HCT116 (cell line): ENCODE results near the gene ANKLE1. TPM values are rescaled to one million over a fixed set of nuclear protein-coding genes. Genes with fewer than 3 reads are reported as not detected.

Experiments used
- ATAC-seq: fragments of 200-7000 bp; cut with Tn5 transposase; 2 replicates; pipeline ENCODE4 v1.9.1; 2020; ENCODE audit warnings: mild to moderate bottlenecking, moderate library complexity
- BruUV-seq: library from RNA; stranded (reverse); fragments of 400-500 nt; replicated peaks from 2 replicates; lab custom pipeline; 2021; lab: Mats Ljungman, UMichigan
- CTCF ChIA-PET: fragments of 300-600 bp; sonication (Branson Sonifier 250); formaldehyde crosslinking; loops from one replicate; lab custom pipeline; 2021; ENCODE audit warnings: antibody characterized with exemption; lab: Charles Lee
- POLR2A ChIA-PET: fragments of 300-600, 350-600 bp; sonication (Branson Sonifier 250); formaldehyde crosslinking; loops from one replicate; lab custom pipeline; 2021; ENCODE audit warnings: antibody characterized with exemption; lab: Charles Lee
- RAD21 ChIA-PET, 2 experiments: fragments of 300-600 bp; sonication (Branson Sonifier 250); formaldehyde crosslinking; loops; one replicate each; lab custom pipeline; 2023; ENCODE audit warnings: low total read pairs in 2 of 2; ENCODE audit not compliant: uncharacterized antibody in 2 of 2, unreplicated experiment in 2 of 2, low non-redundant PET in 1 of 2; lab: Charles Lee
- DNase-seq: peaks from one replicate; pipeline ENCODE4 v3.0.0-alpha.2; 2010; ENCODE audit warnings: low read depth, low spot score
- H2AFZ ChIP-seq: fragments of 200-600 bp; shearing (Covaris generic), sonication (generic); 2 replicates; pipeline ENCODE4 v1.6.1; 2017; ENCODE audit warnings: low read depth, mixed run types, mixed read lengths, antibody characterized with exemption, low read length; ENCODE audit not compliant: poor library complexity, severe bottlenecking
- H3K27ac ChIP-seq: 2 replicates; pipeline ENCODE4 v1.5.1; 2012; ENCODE audit warnings: low read depth, low read length
- H3K27me3 ChIP-seq: fragments of 200-600 bp; sonication (generic); 2 replicates; pipeline ENCODE4 v1.6.1; 2016; ENCODE audit warnings: mixed run types, low read length, mixed read lengths; ENCODE audit not compliant: insufficient read depth
- H3K36me3 ChIP-seq, 2 experiments: fragments of 200-500 bp in 1 of 2; fragments of 200-600 bp in 1 of 2; sonication (Bioruptor generic) in 1 of 2; sonication (generic) in 1 of 2; 2 replicates each; pipeline versions ENCODE4 v1.5.1 to v1.6.1; 2014 to 2016; ENCODE audit warnings: low read length in 2 of 2, inconsistent platforms in 1 of 2, mixed read lengths in 1 of 2, mixed run types in 1 of 2; ENCODE audit not compliant: insufficient read depth in 2 of 2, control insufficient read depth in 1 of 2
- H3K4me1 ChIP-seq, 2 experiments: fragments of 200-600 bp in 1 of 2; sonication (generic) in 1 of 2; 2 replicates each; pipeline versions ENCODE4 v1.5.1 to v1.6.1; 2012 to 2017; ENCODE audit warnings: low read length in 2 of 2, inconsistent platforms in 1 of 2, mild to moderate bottlenecking in 1 of 2, mixed read lengths in 1 of 2, mixed run types in 1 of 2, moderate library complexity in 1 of 2; ENCODE audit not compliant: insufficient read depth in 2 of 2, control insufficient read depth in 1 of 2
- H3K4me2 ChIP-seq: fragments of 200-600 bp; sonication (generic); 2 replicates; pipeline ENCODE4 v1.6.1; 2017; ENCODE audit warnings: mixed run types, low read length, mixed read lengths
- H3K4me3 ChIP-seq, 2 experiments: fragments of 200-600 bp in 1 of 2; sonication (generic) in 1 of 2; replicated peaks in 1 of 2; 2 replicates each; pipeline ENCODE4 v1.5.1; 2011 to 2016; ENCODE audit warnings: low read length in 2 of 2, control low read depth in 1 of 2, low read depth in 1 of 2, mild to moderate bottlenecking in 1 of 2, mixed read lengths in 1 of 2, mixed run types in 1 of 2
- H3K79me2 ChIP-seq: fragments of 200-600 bp; sonication (generic); 2 replicates; pipeline ENCODE4 v1.6.1; 2017; ENCODE audit warnings: mild to moderate bottlenecking, mixed run types, low read length, moderate library complexity, mixed read lengths; ENCODE audit not compliant: insufficient read depth
- H3K9ac ChIP-seq: fragments of 200-600 bp; sonication (generic); 2 replicates; pipeline ENCODE4 v1.6.1; 2016; ENCODE audit warnings: low read length, mixed read lengths
- H3K9me2 ChIP-seq: fragments of 200-600 bp; sonication (generic), shearing (Covaris generic); 2 replicates; pipeline ENCODE4 v1.6.1; 2017; ENCODE audit warnings: mixed run types, mild to moderate bottlenecking, moderate library complexity; ENCODE audit not compliant: insufficient read depth
- H3K9me3 ChIP-seq, 2 experiments: fragments of 200-500 bp in 1 of 2; fragments of 200-600 bp in 1 of 2; sonication (Bioruptor generic) in 1 of 2; sonication (generic) in 1 of 2; 2 replicates each; pipeline ENCODE4 v1.6.1; 2014 to 2017; ENCODE audit warnings: low read length in 2 of 2, mixed read lengths in 2 of 2, inconsistent platforms in 1 of 2, low read depth in 1 of 2, mild to moderate bottlenecking in 1 of 2, mixed run types in 1 of 2, moderate library complexity in 1 of 2; ENCODE audit not compliant: control insufficient read depth in 1 of 2, insufficient read depth in 1 of 2
- H4K20me1 ChIP-seq: fragments of 200-600 bp; sonication (generic), shearing (Covaris generic); 2 replicates; pipeline ENCODE4 v1.6.1; 2017; ENCODE audit warnings: mixed run types, mild to moderate bottlenecking, moderate library complexity; ENCODE audit not compliant: insufficient read depth
- CBX3 ChIP-seq: IDR thresholded peaks from 2 replicates; pipeline ENCODE4 v1.6.1; 2012; ENCODE audit warnings: low read depth
- EGR1 ChIP-seq: IDR thresholded peaks from 2 replicates; pipeline ENCODE4 v1.6.1; 2012; ENCODE audit warnings: low read depth
- ELF1 ChIP-seq: IDR thresholded peaks from 2 replicates; pipeline ENCODE4 v1.6.1; 2012; ENCODE audit warnings: low read depth, borderline replicate concordance
- EZH2 ChIP-seq: fragments of 200-600 bp; sonication (generic); IDR thresholded peaks from 2 replicates; pipeline ENCODE4 v1.6.1; 2017; ENCODE audit warnings: antibody characterized with exemption, mixed run types
- EZH2phosphoT487 ChIP-seq: fragments of 200-600 bp; IDR thresholded peaks from 2 replicates; pipeline ENCODE4 v1.6.1; 2018; ENCODE audit warnings: antibody characterized with exemption, borderline replicate concordance
- FOSL1 ChIP-seq: IDR thresholded peaks from 2 replicates; pipeline ENCODE4 v1.6.1; 2012; ENCODE audit warnings: low read depth
- JUND ChIP-seq: IDR thresholded peaks from 2 replicates; pipeline ENCODE4 v1.6.1; 2012
- POLR2AphosphoS5 ChIP-seq: IDR thresholded peaks from 2 replicates; pipeline ENCODE4 v1.6.1; 2011; ENCODE audit warnings: mild to moderate bottlenecking, low read depth, low read length, moderate library complexity
- REST ChIP-seq: IDR thresholded peaks from 2 replicates; pipeline ENCODE4 v1.6.1; 2012; ENCODE audit warnings: low read depth
- SIN3A ChIP-seq: IDR thresholded peaks from 2 replicates; pipeline ENCODE4 v1.6.1; 2012; ENCODE audit warnings: low read depth
- SP1 ChIP-seq: IDR thresholded peaks from 2 replicates; pipeline ENCODE4 v1.6.1; 2012; ENCODE audit warnings: low read depth
- SRF ChIP-seq: IDR thresholded peaks from 2 replicates; pipeline ENCODE4 v1.6.1; 2012; ENCODE audit warnings: low read depth
- TCF7L2 ChIP-seq: IDR thresholded peaks from 2 replicates; pipeline ENCODE4 v1.7.0; 2011; ENCODE audit warnings: borderline replicate concordance, inconsistent platforms; ENCODE audit not compliant: insufficient read depth, insufficient read length; ENCODE audit errors: extremely low read depth
- ZFX ChIP-seq: fragments of 450-650 bp; IDR thresholded peaks from 2 replicates; pipeline ENCODE4 v1.6.1; 2017
- ZNF274 ChIP-seq: fragments of 200-500 bp; sonication (Bioruptor generic); IDR thresholded peaks from 2 replicates; pipeline ENCODE4 v1.6.1; 2014; ENCODE audit warnings: mild to moderate bottlenecking, low read depth, low read length, inconsistent platforms
- intact Hi-C: fragments of 100-400 bp; cut with micrococcal nuclease; formaldehyde crosslinking; loops from 2 replicates; pipeline ENCODE4 v1.10.0; 2022
- total RNA-seq: library from RNA; stranded (reverse); gene quantifications from one replicate; pipeline ENCODE4 v1.2.1, GENCODE V29; 2021; ENCODE audit not compliant: unreplicated experiment

ANKLE1 gene
- total RNA-seq, 1 experiment from 2014 or later, result 14.8 TPM

- no TSS peak for BruUV-seq
- H4K20me1 ChIP-seq, result no peaks in the 10 kb centered on the region
- H3K9me2 ChIP-seq, result no peaks in the 10 kb centered on the region
- ChIA-PET POLR2A (interaction anchor here (3.1 kb wide), 1 partner anchor 9 kb away, joined by 22 read pairs; no protein-coding TSS in a partner anchor), CTCF (no interaction called here), RAD21 (no interaction called here)
- peak overlapping the region; percentile 71 for H3K4me2 ChIP-seq
- H2AFZ ChIP-seq, result no peak overlapping the region
- ATAC-seq (no peak), DNase-seq (no peak)
- TF ChIP-seq TCF7L2 (no peak), SP1 (no peak), FOSL1 (no peak)
- no peaks in the 10 kb centered on the region for H3K27me3 ChIP-seq
- H3K9ac ChIP-seq, result peak overlapping the region; percentile 55
- intact Hi-C loops, result no loop called here
- H3K9me3 ChIP-seq, result no peaks in the 10 kb centered on the region; a peak in 1 of 4 replicates
- H3K27ac ChIP-seq, result peak overlapping the region; percentile 50; the same call in 1 of the 2 replicates
- H3K4me1 ChIP-seq, result peaks cover 29 to 48% of the 10 kb centered on the region in 2 experiments
- peaks cover 19% of the 10 kb centered on the region for H3K79me2 ChIP-seq
- H3K36me3 ChIP-seq, result peaks cover 0 to 5% of the 10 kb centered on the region in 2 experiments; a peak in 2 of 4 replicates
- peak overlapping the region; percentile 48 to 54 for H3K4me3 ChIP-seq
These were observed 20.9 kb downstream of the ANKLE1 start for GRCh38 chr19:17302391-17303166.

GRCh38 chr19:17303167-17303939 lies 21.7 kb downstream of the ANKLE1 start, which contains the start of gene ABHD8:
Gene ABHD8, minus strand, starts transcription at chr19:17303425. Its CDS starts 1,809 bp downstream, at chr19:17301616.
- H3K79me2 ChIP-seq, result peaks cover 15% of the 10 kb centered on the region
- no peaks in the 10 kb centered on the region for H3K9me2 ChIP-seq
- no TSS peak for BruUV-seq
- peak within 1 kb of the TSS; percentile 48 to 54 for H3K4me3 ChIP-seq
- peak within 1 kb of the TSS; percentile 71 for H3K4me2 ChIP-seq
- peaks cover 36 to 56% of the 10 kb centered on the region in 2 experiments for H3K4me1 ChIP-seq
- peak within 1 kb of the TSS; percentile 50; the same call in 1 of the 2 replicates for H3K27ac ChIP-seq
- peaks cover 0 to 2% of the 10 kb centered on the region in 2 experiments; a peak in 1 of 4 replicates for H3K36me3 ChIP-seq
- H3K9ac ChIP-seq, result peak within 1 kb of the TSS; percentile 55
- no peaks in the 10 kb centered on the region for H3K27me3 ChIP-seq
- intact Hi-C loops, result no loop called here
- ChIA-PET RAD21 (no interaction called here), POLR2A (interaction anchor here (0.9 to 3.1 kb wide), 2 partner anchors 10 to 25 kb away, joined by 3 to 22 read pairs; no protein-coding TSS in a partner anchor), CTCF (no interaction called here)
- H4K20me1 ChIP-seq, result no peaks in the 10 kb centered on the region
- no peaks in the 10 kb centered on the region for H3K9me3 ChIP-seq
- H2AFZ ChIP-seq, result no peak within 1 kb of the TSS
- peak; percentile 79 for ATAC-seq
- DNase-seq, result peak; percentile 92
- TF ChIP-seq ZFX, result peak; percentile 26; the same call in 1 of the 2 replicates
- no peak for TF ChIP-seq REST
- TF ChIP-seq EGR1, result peak; percentile 46; the same call in 1 of the 2 replicates
- TF ChIP-seq TCF7L2, result no peak
- 0 out of 2 replicates have a peak, but pooled peaks have one; percentile 43 for TF ChIP-seq SRF
- TF ChIP-seq ELF1, result no peak
- peak; percentile 61 for TF ChIP-seq POLR2AphosphoS5
- no peak for TF ChIP-seq EZH2phosphoT487
- peak; percentile 96 for TF ChIP-seq SP1
- no peak for TF ChIP-seq CBX3
- no peak for TF ChIP-seq FOSL1
- TF ChIP-seq ZNF274, result no peak
- TF ChIP-seq SIN3A, result no peak
- TF ChIP-seq EZH2, result no peak
- no peak for TF ChIP-seq JUND
